GM12891 (cell line): Measurements from ENCODE around the gene TTC8.

Source experiments
- PAX5 ChIP-seq: IDR thresholded peaks from 2 replicates; pipeline ENCODE4 v1.6.1; 2011; ENCODE audit warnings: low read length, moderate library complexity, mild to moderate bottlenecking; ENCODE audit not compliant: insufficient read depth, severe bottlenecking
- POLR2A ChIP-seq: IDR thresholded peaks from 2 replicates; pipeline ENCODE4 v1.6.1; 2011; ENCODE audit warnings: low read depth, low read length, control low read depth
- POLR2AphosphoS5 ChIP-seq: IDR thresholded peaks from 2 replicates; pipeline ENCODE4 v1.6.1; 2011; ENCODE audit warnings: low read depth, low read length, control low read depth
- TAF1 ChIP-seq: IDR thresholded peaks from 2 replicates; pipeline ENCODE4 v1.6.1; 2011; ENCODE audit warnings: low read depth, low read length, control low read depth

DNA sequence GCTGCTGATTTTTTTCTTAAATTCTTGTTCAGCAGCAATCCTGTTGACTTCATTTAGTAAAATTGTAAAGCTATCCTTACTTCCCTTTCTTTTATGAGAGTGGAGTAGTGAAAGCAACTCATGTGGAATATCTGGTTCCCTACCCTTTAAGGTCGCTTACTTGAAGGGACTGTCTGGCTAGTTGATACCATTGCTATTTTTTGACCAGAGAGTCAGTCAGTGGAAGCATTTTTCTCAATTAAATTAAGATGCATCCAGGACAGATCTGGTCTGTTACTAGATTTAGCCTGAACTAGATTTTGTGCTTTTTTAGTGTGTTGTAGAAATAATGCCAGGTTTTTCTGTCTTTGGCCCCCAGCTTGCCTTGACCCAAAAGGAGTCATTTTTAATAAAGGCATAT, 18.0 kb downstream of the TTC8 start:
- TF ChIP-seq TAF1 (no peak), POLR2A (no peak), PAX5 (no peak), POLR2AphosphoS5 (no peak)
